H1 (cell line): ENCODE measurements around the gene MARK3. TPM values are rescaled to one million over a fixed set of nuclear protein-coding genes. Genes with fewer than 3 reads are reported as not detected.

Experiments
- EP300 ChIP-seq, 2 experiments: IDR thresholded peaks; 1 replicate in 1 of 2; 2 replicates in 1 of 2; pipeline ENCODE4 v1.6.1; 2011 to 2012; ENCODE audit warnings: low read depth in 2 of 2, low read length in 2 of 2, mild to moderate bottlenecking in 2 of 2, borderline replicate concordance in 1 of 2, inconsistent platforms in 1 of 2, moderate library complexity in 1 of 2
- RXRA ChIP-seq: IDR thresholded peaks from 2 replicates; pipeline ENCODE4 v1.6.1; 2011; ENCODE audit warnings: low read depth, mild to moderate bottlenecking, low read length, moderate library complexity; ENCODE audit not compliant: insufficient read depth
- SUZ12 ChIP-seq: fragments of 200-600 bp; sonication (generic); IDR thresholded peaks from 2 replicates; pipeline ENCODE4 v1.6.1; 2012; ENCODE audit warnings: mild to moderate bottlenecking, inconsistent platforms, low read length, moderate library complexity, mixed read lengths
- polyA plus RNA-seq, 7 experiments: library from polyadenylated mRNA; depleted of rRNA in 3 of 7; stranded (reverse) in 5 of 7; unstranded in 2 of 7; fragments of >200 nt in 5 of 7; fragments of 200-250 nt in 2 of 7; gene quantifications; 1 replicate in 5 of 7; 2 replicates in 1 of 7; 4 replicates in 1 of 7; pipeline versions ENCODE4 v1.2.1 to v1.2.3, GENCODE V29; 2011 to 2013; ENCODE audit warnings: missing spikeins in 2 of 7, mixed read lengths in 2 of 7
- total RNA-seq: library from RNA; stranded (reverse); fragmentation: NEBNext Ultra II Directional; extraction: Animal tissue kit (Norgen Biotek cat#: 25700); gene quantifications from 2 replicates; pipeline ENCODE4 v1.2.1, GENCODE V29; 2021
- TF ChIP-seq, protein P1 (sequence below), 3 experiments: IDR thresholded peaks; 1 replicate in 2 of 3; 2 replicates in 1 of 3; pipeline versions ENCODE4 v1.5.1 to v1.6.1; 2011; ENCODE audit warnings: low read length in 3 of 3, mild to moderate bottlenecking in 3 of 3, inconsistent platforms in 2 of 3, low read depth in 1 of 3, moderate library complexity in 1 of 3; ENCODE audit not compliant: insufficient read depth in 1 of 3; ENCODE audit errors: control extremely low read depth in 1 of 3
- TF ChIP-seq, protein P2 (sequence below): IDR thresholded peaks from 2 replicates; pipeline ENCODE4 v1.6.1; 2012; ENCODE audit warnings: low read length, inconsistent platforms
- TF ChIP-seq, protein P3 (sequence below): IDR thresholded peaks from 2 replicates; pipeline ENCODE4 v1.6.1; 2011; ENCODE audit warnings: low read depth, mild to moderate bottlenecking, low read length; ENCODE audit not compliant: insufficient read depth

The MARK3 gene
- total and polyA plus RNA-seq, 2 of the 8 experiments (the other 6 are each of a cell fraction or from before 2014, with no cell fraction given): 39.4 to 76.9 TPM

DNA sequence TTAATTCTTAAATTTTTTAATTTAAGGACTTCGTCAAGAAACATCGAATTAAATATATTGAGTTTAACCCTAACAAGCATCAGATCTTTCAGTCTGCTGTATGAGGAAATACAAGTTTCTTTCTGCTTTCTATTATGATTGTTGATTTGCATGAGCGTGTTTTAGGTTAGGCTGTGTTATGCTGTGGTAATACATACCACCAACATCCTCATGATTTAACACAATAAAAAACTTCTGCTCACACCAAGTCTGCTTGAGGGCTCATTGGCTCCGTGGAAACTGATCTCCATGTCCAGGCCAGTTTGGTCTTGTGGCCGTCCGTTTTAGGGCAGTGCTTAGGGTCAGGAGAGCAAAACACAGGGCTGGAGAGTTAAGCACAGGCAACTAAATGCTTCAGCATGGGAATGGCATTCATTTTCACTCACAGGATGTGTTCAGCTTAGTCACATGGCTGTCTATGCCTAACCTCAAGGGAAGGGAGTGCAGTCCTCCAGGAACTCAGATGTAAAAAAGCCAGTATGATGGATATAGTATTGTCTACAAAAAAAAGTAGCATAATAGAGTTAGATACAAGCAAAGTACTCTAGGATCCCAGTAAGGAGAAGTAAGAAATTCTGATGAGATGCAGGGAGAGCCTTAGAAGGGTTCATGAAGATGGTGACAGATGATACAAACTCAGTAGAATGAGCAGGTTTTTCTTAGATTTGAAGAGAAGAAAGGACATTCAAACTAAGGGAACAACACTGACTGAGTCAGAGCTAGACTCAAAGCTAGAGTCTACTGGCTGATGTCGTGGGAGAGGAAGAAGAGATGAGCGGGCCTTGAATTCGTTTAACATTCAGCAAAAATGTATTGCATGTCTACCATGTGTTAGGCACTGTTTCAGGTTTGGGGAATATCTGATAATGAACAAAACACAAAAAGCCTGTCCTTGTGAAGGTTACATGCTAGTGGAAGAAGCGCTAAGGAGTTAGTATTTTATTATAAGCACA is 16.3 kb downstream of the MARK3 start (continued):
- TF ChIP-seq, protein P1, sequence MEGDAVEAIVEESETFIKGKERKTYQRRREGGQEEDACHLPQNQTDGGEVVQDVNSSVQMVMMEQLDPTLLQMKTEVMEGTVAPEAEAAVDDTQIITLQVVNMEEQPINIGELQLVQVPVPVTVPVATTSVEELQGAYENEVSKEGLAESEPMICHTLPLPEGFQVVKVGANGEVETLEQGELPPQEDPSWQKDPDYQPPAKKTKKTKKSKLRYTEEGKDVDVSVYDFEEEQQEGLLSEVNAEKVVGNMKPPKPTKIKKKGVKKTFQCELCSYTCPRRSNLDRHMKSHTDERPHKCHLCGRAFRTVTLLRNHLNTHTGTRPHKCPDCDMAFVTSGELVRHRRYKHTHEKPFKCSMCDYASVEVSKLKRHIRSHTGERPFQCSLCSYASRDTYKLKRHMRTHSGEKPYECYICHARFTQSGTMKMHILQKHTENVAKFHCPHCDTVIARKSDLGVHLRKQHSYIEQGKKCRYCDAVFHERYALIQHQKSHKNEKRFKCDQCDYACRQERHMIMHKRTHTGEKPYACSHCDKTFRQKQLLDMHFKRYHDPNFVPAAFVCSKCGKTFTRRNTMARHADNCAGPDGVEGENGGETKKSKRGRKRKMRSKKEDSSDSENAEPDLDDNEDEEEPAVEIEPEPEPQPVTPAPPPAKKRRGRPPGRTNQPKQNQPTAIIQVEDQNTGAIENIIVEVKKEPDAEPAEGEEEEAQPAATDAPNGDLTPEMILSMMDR (IDR thresholded peaks at IDR 0.05; ENCODE audit: control extremely low read depth in 1 of 3, insufficient read depth in 1 of 3, low read depth in 1 of 3, low read length in 3 of 3): no peak
- no peak for TF ChIP-seq EP300 (IDR thresholded peaks at IDR 0.05; ENCODE audit: borderline replicate concordance in 1 of 2, low read depth in 2 of 2, low read length in 2 of 2)
- TF ChIP-seq SUZ12: no peak
- TF ChIP-seq RXRA: no peak
- TF ChIP-seq, protein P2, sequence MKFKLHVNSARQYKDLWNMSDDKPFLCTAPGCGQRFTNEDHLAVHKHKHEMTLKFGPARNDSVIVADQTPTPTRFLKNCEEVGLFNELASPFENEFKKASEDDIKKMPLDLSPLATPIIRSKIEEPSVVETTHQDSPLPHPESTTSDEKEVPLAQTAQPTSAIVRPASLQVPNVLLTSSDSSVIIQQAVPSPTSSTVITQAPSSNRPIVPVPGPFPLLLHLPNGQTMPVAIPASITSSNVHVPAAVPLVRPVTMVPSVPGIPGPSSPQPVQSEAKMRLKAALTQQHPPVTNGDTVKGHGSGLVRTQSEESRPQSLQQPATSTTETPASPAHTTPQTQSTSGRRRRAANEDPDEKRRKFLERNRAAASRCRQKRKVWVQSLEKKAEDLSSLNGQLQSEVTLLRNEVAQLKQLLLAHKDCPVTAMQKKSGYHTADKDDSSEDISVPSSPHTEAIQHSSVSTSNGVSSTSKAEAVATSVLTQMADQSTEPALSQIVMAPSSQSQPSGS: no peak
- TF ChIP-seq, protein P3, sequence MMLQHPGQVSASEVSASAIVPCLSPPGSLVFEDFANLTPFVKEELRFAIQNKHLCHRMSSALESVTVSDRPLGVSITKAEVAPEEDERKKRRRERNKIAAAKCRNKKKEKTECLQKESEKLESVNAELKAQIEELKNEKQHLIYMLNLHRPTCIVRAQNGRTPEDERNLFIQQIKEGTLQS: no peak
